ENCODE measurements around the gene PPL.

GRCh38 chr16:4859190-4859899 is 77.6 kb downstream of the PPL start:
- TF ChIP-seq CTCF (IDR thresholded peaks at IDR 0.05) = no peak
- no peak for TF ChIP-seq POLR2A (IDR thresholded peaks at IDR 0.05)

All from heart left ventricle (tissue), 13 donors.